Loucy (cell line): Measurements from ENCODE around the gene NAV2.

Source experiments
- CTCF ChIP-seq: fragments of 200-600 bp; sonication (generic); conservative IDR thresholded peaks from 2 replicates; pipeline ENCODE4 v1.5.1; 2014; ENCODE audit warnings: mild to moderate bottlenecking, antibody characterized with exemption, low read length
- EZH2phosphoT487 ChIP-seq: fragments of 200-600 bp; IDR thresholded peaks from 2 replicates; pipeline ENCODE4 v1.6.1; 2018; ENCODE audit warnings: antibody characterized with exemption, mild to moderate bottlenecking, moderate library complexity, borderline replicate concordance

- TF ChIP-seq CTCF (no peak), EZH2phosphoT487 (no peak)
These were observed 130.4 kb downstream of the NAV2 start for GRCh38 chr11:19843079-19843478.
